ENCODE results near the gene CADPS2.
A peak's percentile ranks its signal among the peaks of the same experiment; 100 is the strongest.

Gene CADPS2

GRCh38 chr7:122507591-122507990 is 378.7 kb downstream of the CADPS2 start:
- no peak for DNase-seq (ENCODE audit: low read depth in 1 of 2, low spot score in 1 of 2)
- in situ Hi-C loops (cut with HindIII; ENCODE audit: low pct_unique_long_range_greater_than_20kb, low sequenced_read_pairs): no loop called here

GRCh38 chr7:122492007-122492406 is 394.3 kb downstream of the CADPS2 start:
- no peak for DNase-seq (ENCODE audit: low read depth in 1 of 2, low spot score in 1 of 2)
- TF ChIP-seq JUND (IDR thresholded peaks at IDR 0.05; ENCODE audit: low read depth): no peak
- in situ Hi-C loops (cut with HindIII; ENCODE audit: low pct_unique_long_range_greater_than_20kb, low sequenced_read_pairs): no loop called here

More at GRCh38 chr7:122507591-122507990, 378.7 kb downstream of the CADPS2 start:
- TF ChIP-seq JUND (IDR thresholded peaks at IDR 0.05; ENCODE audit: low read depth): no peak

- in situ Hi-C loops (cut with HindIII; ENCODE audit: low pct_unique_long_range_greater_than_20kb, low sequenced_read_pairs): no loop called here
- no peak for DNase-seq (ENCODE audit: low read depth in 1 of 2, low spot score in 1 of 2)
- no peak for TF ChIP-seq JUND (IDR thresholded peaks at IDR 0.05; ENCODE audit: low read depth)
Measured at GRCh38 chr7:122488241-122488640, 398.0 kb downstream of the CADPS2 start.

GRCh38 chr7:122487131-122487530 is 399.1 kb downstream of the CADPS2 start:
- DNase-seq (ENCODE audit: low read depth in 1 of 2, low spot score in 1 of 2): no peak
- in situ Hi-C loops (cut with HindIII; ENCODE audit: low pct_unique_long_range_greater_than_20kb, low sequenced_read_pairs): no loop called here
- no peak for TF ChIP-seq JUND (IDR thresholded peaks at IDR 0.05; ENCODE audit: low read depth)

GRCh38 chr7:122485856-122486255 is 400.4 kb downstream of the CADPS2 start:
- no peak for TF ChIP-seq JUND (IDR thresholded peaks at IDR 0.05; ENCODE audit: low read depth)
- in situ Hi-C loops (cut with HindIII; ENCODE audit: low pct_unique_long_range_greater_than_20kb, low sequenced_read_pairs): no loop called here
- no peak for DNase-seq (ENCODE audit: low read depth in 1 of 2, low spot score in 1 of 2)

- no peak for TF ChIP-seq JUND (IDR thresholded peaks at IDR 0.05; ENCODE audit: low read depth)
- DNase-seq (ENCODE audit: low read depth in 1 of 2, low spot score in 1 of 2): no peak
- in situ Hi-C loops (cut with HindIII; ENCODE audit: low pct_unique_long_range_greater_than_20kb, low sequenced_read_pairs): no loop called here
Measured at GRCh38 chr7:122482212-122482611, 404.0 kb downstream of the CADPS2 start.

GRCh38 chr7:122470859-122471258 is 415.4 kb downstream of the CADPS2 start:
- no peak for DNase-seq (ENCODE audit: low read depth in 1 of 2, low spot score in 1 of 2)
- TF ChIP-seq JUND (IDR thresholded peaks at IDR 0.05; ENCODE audit: low read depth): no peak
- in situ Hi-C loops (cut with HindIII; ENCODE audit: low pct_unique_long_range_greater_than_20kb, low sequenced_read_pairs): no loop called here

GRCh38 chr7:122468945-122469344 is 417.3 kb downstream of the CADPS2 start:
- no peak for DNase-seq (ENCODE audit: low read depth in 1 of 2, low spot score in 1 of 2)
- TF ChIP-seq JUND (IDR thresholded peaks at IDR 0.05; ENCODE audit: low read depth): no peak
- in situ Hi-C loops (cut with HindIII; ENCODE audit: low pct_unique_long_range_greater_than_20kb, low sequenced_read_pairs): no loop called here

- in situ Hi-C loops (cut with HindIII; ENCODE audit: low pct_unique_long_range_greater_than_20kb, low sequenced_read_pairs): no loop called here
- no peak for DNase-seq (ENCODE audit: low read depth in 1 of 2, low spot score in 1 of 2)
- no peak for TF ChIP-seq JUND (IDR thresholded peaks at IDR 0.05; ENCODE audit: low read depth)
Measured at GRCh38 chr7:122467661-122468449, 418.4 kb downstream of the CADPS2 start.

GRCh38 chr7:122465296-122465695 is 421.0 kb downstream of the CADPS2 start:
- DNase-seq (ENCODE audit: low read depth in 1 of 2, low spot score in 1 of 2): no peak
- TF ChIP-seq JUND (IDR thresholded peaks at IDR 0.05; ENCODE audit: low read depth): no peak
- in situ Hi-C loops (cut with HindIII; ENCODE audit: low pct_unique_long_range_greater_than_20kb, low sequenced_read_pairs): no loop called here

GRCh38 chr7:122463631-122464030 is 422.6 kb downstream of the CADPS2 start:
- no peak for DNase-seq (ENCODE audit: low read depth in 1 of 2, low spot score in 1 of 2)
- TF ChIP-seq JUND (IDR thresholded peaks at IDR 0.05; ENCODE audit: low read depth): no peak
- in situ Hi-C loops (cut with HindIII; ENCODE audit: low pct_unique_long_range_greater_than_20kb, low sequenced_read_pairs): no loop called here

GRCh38 chr7:122460936-122461335 is 425.3 kb downstream of the CADPS2 start:
- in situ Hi-C loops (cut with HindIII; ENCODE audit: low pct_unique_long_range_greater_than_20kb, low sequenced_read_pairs): no loop called here

GRCh38 chr7:122457969-122458368 is 428.3 kb downstream of the CADPS2 start:
- DNase-seq (ENCODE audit: low read depth in 1 of 2, low spot score in 1 of 2): peak in 1 of 2 experiments; percentile 3
- in situ Hi-C loops (cut with HindIII; ENCODE audit: low pct_unique_long_range_greater_than_20kb, low sequenced_read_pairs): no loop called here
- TF ChIP-seq JUND (IDR thresholded peaks at IDR 0.05; ENCODE audit: low read depth): no peak

More at GRCh38 chr7:122460936-122461335, 425.3 kb downstream of the CADPS2 start:
- TF ChIP-seq JUND (IDR thresholded peaks at IDR 0.05; ENCODE audit: low read depth): no peak
- DNase-seq (ENCODE audit: low read depth in 1 of 2, low spot score in 1 of 2): no peak

- no peak for DNase-seq (ENCODE audit: low read depth in 1 of 2, low spot score in 1 of 2)
- in situ Hi-C loops (cut with HindIII; ENCODE audit: low pct_unique_long_range_greater_than_20kb, low sequenced_read_pairs): no loop called here
- TF ChIP-seq JUND (IDR thresholded peaks at IDR 0.05; ENCODE audit: low read depth): no peak
Measured at GRCh38 chr7:122457325-122457724, 428.9 kb downstream of the CADPS2 start.

All from T47D (cell line).